Calu3 (cell line): ENCODE data around the gene OR2W3. TPM values are rescaled to one million over a fixed set of nuclear protein-coding genes. Genes with fewer than 3 reads are reported as not detected.

Experiments
- BruUV-seq: library from RNA; stranded (reverse); fragments of 400-500 nt; replicated peaks from 2 replicates; lab custom pipeline; 2021; lab: Mats Ljungman, UMichigan
- CTCF ChIA-PET: fragments of 300-600 bp; sonication (Branson Sonifier 250); formaldehyde crosslinking; loops from one replicate; lab custom pipeline; 2022; ENCODE audit warnings: antibody characterized with exemption; lab: Charles Lee
- DNase-seq: peaks from one replicate; pipeline ENCODE4 v3.0.0; 2022
- H3K27ac Mint-ChIP-seq: one replicate; pipeline ENCODE4 v1.8.0; 2022; ENCODE audit warnings: mixed read lengths; ENCODE audit not compliant: unreplicated experiment
- H3K27me3 Mint-ChIP-seq: one replicate; pipeline ENCODE4 v1.8.0; 2022; ENCODE audit warnings: mixed read lengths; ENCODE audit not compliant: unreplicated experiment
- H3K36me3 Mint-ChIP-seq: one replicate; pipeline ENCODE4 v1.8.0; 2022; ENCODE audit warnings: mild to moderate bottlenecking, moderate library complexity, mixed read lengths; ENCODE audit not compliant: insufficient read depth, unreplicated experiment
- H3K4me1 Mint-ChIP-seq: one replicate; pipeline ENCODE4 v1.8.0; 2022; ENCODE audit warnings: mild to moderate bottlenecking, low read depth, mixed read lengths; ENCODE audit not compliant: unreplicated experiment
- H3K4me3 Mint-ChIP-seq: one replicate; pipeline ENCODE4 v1.8.0; 2022; ENCODE audit warnings: mild to moderate bottlenecking, low read depth, moderate library complexity, mixed read lengths; ENCODE audit not compliant: unreplicated experiment
- H3K9me3 Mint-ChIP-seq: one replicate; pipeline ENCODE4 v1.8.0; 2022; ENCODE audit warnings: low read depth, mixed read lengths; ENCODE audit not compliant: unreplicated experiment
- intact Hi-C: fragments of 100-400 bp; cut with micrococcal nuclease; formaldehyde crosslinking; loops from one replicate; pipeline ENCODE4 v1.10.0; 2022; ENCODE audit not compliant: unreplicated experiment
- total RNA-seq: library from RNA; stranded (reverse); gene quantifications from 2 replicates; pipeline ENCODE4 v1.2.3, GENCODE V29; 2022
- TF ChIP-seq, protein P1 (sequence below): fragments of 200-600 bp; IDR thresholded peaks from one replicate; pipeline ENCODE4 v1.8.0; 2022; ENCODE audit warnings: antibody characterized with exemption; ENCODE audit not compliant: unreplicated experiment

Gene OR2W3
- total RNA-seq, 1 experiment from 2014 or later: not detected

DNA sequence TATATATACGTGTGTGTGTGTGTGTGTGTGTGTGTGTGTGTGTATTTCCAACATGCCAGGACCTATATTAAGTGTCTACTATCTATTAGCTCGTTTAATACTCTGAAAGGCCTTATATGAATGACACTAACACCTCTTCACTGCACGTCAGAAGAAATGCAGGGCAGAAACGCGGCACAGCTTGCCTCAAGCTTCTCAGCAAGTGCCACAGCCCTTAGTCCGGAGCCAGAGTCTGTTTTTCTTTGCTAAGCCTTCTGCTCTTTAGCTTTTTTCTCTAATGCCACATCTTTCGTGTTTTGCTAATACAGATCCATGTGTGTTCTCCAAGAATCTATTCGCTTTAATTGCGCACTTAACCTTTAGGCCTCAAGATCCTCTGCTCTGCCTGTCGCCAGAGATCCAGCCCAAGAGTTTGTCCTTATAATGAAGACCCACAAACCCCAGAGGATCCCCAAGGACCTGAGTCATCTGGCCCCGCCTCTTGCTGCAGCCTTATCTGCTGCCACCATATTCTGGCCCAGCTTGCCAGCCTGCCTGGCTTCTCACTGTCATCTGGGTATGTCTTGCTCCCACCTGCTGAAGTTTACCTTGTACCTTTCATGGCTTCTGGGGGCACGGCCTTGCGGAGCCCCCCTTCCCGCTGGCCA lies 40.4 kb upstream of the OR2W3 start:
- TF ChIP-seq, protein P1, sequence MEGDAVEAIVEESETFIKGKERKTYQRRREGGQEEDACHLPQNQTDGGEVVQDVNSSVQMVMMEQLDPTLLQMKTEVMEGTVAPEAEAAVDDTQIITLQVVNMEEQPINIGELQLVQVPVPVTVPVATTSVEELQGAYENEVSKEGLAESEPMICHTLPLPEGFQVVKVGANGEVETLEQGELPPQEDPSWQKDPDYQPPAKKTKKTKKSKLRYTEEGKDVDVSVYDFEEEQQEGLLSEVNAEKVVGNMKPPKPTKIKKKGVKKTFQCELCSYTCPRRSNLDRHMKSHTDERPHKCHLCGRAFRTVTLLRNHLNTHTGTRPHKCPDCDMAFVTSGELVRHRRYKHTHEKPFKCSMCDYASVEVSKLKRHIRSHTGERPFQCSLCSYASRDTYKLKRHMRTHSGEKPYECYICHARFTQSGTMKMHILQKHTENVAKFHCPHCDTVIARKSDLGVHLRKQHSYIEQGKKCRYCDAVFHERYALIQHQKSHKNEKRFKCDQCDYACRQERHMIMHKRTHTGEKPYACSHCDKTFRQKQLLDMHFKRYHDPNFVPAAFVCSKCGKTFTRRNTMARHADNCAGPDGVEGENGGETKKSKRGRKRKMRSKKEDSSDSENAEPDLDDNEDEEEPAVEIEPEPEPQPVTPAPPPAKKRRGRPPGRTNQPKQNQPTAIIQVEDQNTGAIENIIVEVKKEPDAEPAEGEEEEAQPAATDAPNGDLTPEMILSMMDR: no peak
- Mint-ChIP-seq H3K9me3 (peaks cover 32% of the 10 kb centered on the region), H3K27ac (no peak overlapping the region), H3K4me1 (no peaks in the 10 kb centered on the region), H3K4me3 (no peak overlapping the region), H3K27me3 (no peaks in the 10 kb centered on the region), H3K36me3 (no peaks in the 10 kb centered on the region)
- CTCF ChIA-PET: no interaction called here
- intact Hi-C loops: no loop called here
- DNase-seq: no peak
- no TSS peak for BruUV-seq

DNA sequence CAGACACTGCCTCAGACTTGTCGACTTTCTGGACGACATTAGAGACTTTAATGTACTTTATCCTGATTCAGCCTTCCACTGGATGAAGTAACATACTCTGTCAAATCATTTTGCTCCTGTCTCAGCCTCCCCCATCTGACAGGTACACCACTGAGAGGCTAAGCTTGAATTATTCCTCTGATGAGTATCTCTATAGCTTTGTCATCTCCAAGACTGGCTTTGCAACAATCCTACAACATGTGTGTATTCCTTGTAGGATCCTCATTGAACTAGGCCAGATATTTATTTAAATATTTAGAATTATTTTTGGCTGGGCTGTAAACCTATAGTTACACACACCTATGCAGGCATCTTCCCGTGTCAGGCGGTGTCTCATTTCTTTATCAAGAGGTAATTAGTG lies 39.5 kb upstream of the OR2W3 start:
- no TSS peak for BruUV-seq
- peaks cover 32% of the 10 kb centered on the region for H3K9me3 Mint-ChIP-seq
- CTCF ChIA-PET: no interaction called here

DNA sequence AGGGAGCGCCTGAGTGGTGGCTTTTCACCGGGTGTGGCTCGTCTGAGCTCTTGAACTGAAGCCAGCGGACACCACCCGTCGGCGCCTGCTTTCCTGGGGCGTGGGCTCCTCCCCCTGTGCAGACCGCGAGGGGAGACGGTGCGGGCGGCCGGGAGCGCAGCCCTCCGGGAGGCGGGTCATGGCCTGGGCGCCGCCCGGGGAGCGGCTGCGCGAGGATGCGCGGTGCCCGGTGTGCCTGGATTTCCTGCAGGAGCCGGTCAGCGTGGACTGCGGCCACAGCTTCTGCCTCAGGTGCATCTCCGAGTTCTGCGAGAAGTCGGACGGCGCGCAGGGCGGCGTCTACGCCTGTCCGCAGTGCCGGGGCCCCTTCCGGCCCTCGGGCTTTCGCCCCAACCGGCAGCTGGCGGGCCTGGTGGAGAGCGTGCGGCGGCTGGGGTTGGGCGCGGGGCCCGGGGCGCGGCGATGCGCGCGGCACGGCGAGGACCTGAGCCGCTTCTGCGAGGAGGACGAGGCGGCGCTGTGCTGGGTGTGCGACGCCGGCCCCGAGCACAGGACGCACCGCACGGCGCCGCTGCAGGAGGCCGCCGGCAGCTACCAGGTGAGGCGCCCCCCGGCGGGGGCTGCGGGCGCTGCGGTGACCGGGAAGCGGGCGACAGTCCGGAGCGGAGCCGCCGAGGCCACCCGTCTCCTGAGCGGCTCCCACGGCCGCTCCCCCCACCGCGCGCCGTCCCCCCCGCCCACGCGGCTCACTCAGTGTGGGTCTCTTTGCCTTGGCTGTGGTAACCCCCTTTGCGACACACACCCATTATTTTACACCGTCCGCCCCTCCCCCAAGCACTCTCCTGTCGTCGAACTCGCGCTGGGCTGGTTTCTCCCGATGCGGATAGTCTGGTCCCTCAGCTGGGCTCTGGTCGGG lies 38.1 kb upstream of the OR2W3 start, which contains the start of gene TRIM58:
Gene TRIM58 (plus strand): TSS at position 119 of the 916 bp plus-strand sequence. CDS start 60 bp downstream, at position 179.
- DNase-seq: no peak
- no TSS peak for BruUV-seq
- Mint-ChIP-seq H3K27me3 (no peaks in the 10 kb centered on the region), H3K4me1 (no peaks in the 10 kb centered on the region), H3K36me3 (no peaks in the 10 kb centered on the region), H3K9me3 (peaks cover 30% of the 10 kb centered on the region), H3K27ac (no peak within 1 kb of the TSS), H3K4me3 (no peak within 1 kb of the TSS)
- intact Hi-C loops: no loop called here
- TF ChIP-seq, protein P1: no peak
- CTCF ChIA-PET: no interaction called here

More for the DNA sequence above, 39.5 kb upstream of the OR2W3 start:
- TF ChIP-seq, protein P1: no peak
- H3K4me3 Mint-ChIP-seq: no peak overlapping the region
- no peak for DNase-seq
- H3K27me3 Mint-ChIP-seq: no peaks in the 10 kb centered on the region
- H3K27ac Mint-ChIP-seq: no peak overlapping the region
- no peaks in the 10 kb centered on the region for H3K4me1 Mint-ChIP-seq
- H3K36me3 Mint-ChIP-seq: no peaks in the 10 kb centered on the region
- intact Hi-C loops: no loop called here

DNA sequence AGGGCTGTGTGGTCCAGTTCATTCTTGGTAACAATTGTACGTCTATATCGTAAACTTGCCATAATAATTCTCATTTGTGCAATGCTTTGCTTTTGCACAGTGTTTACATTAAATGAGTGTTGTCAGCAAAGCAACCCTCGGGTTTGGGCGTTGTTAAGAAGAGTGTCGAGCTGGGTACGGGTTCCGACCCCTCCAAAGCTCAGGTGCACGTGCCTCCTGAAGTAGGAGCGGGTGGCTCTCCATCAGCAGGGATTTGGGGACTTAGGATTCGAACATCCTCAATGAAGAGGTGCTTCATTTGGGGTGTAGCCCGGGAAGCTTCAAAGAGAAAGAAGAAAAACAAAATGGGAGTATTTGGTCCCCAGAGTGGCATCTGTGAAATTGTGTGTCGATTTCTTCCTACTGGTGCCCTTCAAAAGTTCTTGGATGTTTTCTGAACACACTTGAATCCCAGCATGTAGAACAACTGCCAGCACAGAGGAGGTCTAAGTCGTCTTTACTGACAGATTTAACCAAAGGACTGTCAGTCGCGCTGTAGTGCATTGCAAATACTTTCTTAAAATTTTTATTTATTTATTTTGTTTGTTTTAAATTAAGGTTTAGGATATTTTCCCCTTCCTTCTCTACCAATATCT lies 37.3 kb upstream of the OR2W3 start:
- no TSS peak for BruUV-seq
- no peaks in the 10 kb centered on the region for H3K4me1 Mint-ChIP-seq
- no peak for DNase-seq
- CTCF ChIA-PET: no interaction called here
- TF ChIP-seq, protein P1: no peak
- H3K9me3 Mint-ChIP-seq: peaks cover 30% of the 10 kb centered on the region
- no peak overlapping the region for H3K4me3 Mint-ChIP-seq
- H3K27ac Mint-ChIP-seq: no peak overlapping the region
- H3K27me3 Mint-ChIP-seq: no peaks in the 10 kb centered on the region
- H3K36me3 Mint-ChIP-seq: no peaks in the 10 kb centered on the region
- intact Hi-C loops: no loop called here
